OCI-LY7 (cell line): Measurements from ENCODE around the gene SDK2. TPM values are rescaled to one million over a fixed set of nuclear protein-coding genes. Genes with fewer than 3 reads are reported as not detected.

Experiments used
- BruUV-seq: library from RNA; stranded (reverse); fragments of 400-500 nt; replicated peaks from 2 replicates; lab custom pipeline; 2021; lab: Mats Ljungman, UMichigan
- CTCF ChIA-PET: fragments of 300-600 bp; sonication (Branson Sonifier 250); formaldehyde crosslinking; loops from one replicate; lab custom pipeline; 2022; ENCODE audit warnings: antibody characterized with exemption; ENCODE audit not compliant: unreplicated experiment; lab: Charles Lee
- POLR2A ChIA-PET: fragments of 300-600 bp; sonication (Branson Sonifier 250); formaldehyde crosslinking; loops from one replicate; lab custom pipeline; 2022; ENCODE audit warnings: antibody characterized with exemption; lab: Charles Lee
- DNase-seq: peaks from one replicate; pipeline ENCODE4 v3.0.0-alpha.2; 2015; ENCODE audit warnings: low spot score
- H2AFZ ChIP-seq: fragments of 200-600 bp; sonication (generic), shearing (Covaris generic); 2 replicates; pipeline ENCODE4 v1.6.1; 2014; ENCODE audit warnings: mild to moderate bottlenecking, antibody characterized with exemption, low read length, moderate library complexity
- H3K27ac ChIP-seq: fragments of 200-600 bp; sonication (generic); 2 replicates; pipeline ENCODE4 v1.5.1; 2014; ENCODE audit warnings: mixed run types, low read depth, mild to moderate bottlenecking, moderate library complexity, low read length, inconsistent platforms; ENCODE audit not compliant: poor library complexity, severe bottlenecking
- H3K36me3 ChIP-seq: fragments of 200-600 bp; sonication (generic); 2 replicates; pipeline ENCODE4 v1.6.1; 2014; ENCODE audit warnings: mild to moderate bottlenecking, antibody characterized with exemption, low read length, moderate library complexity, mixed read lengths; ENCODE audit not compliant: insufficient read depth
- H3K4me1 ChIP-seq: fragments of 200-600 bp; sonication (generic); 2 replicates; pipeline ENCODE4 v1.5.1; 2014; ENCODE audit warnings: mild to moderate bottlenecking, low read length; ENCODE audit not compliant: insufficient read depth, poor library complexity, severe bottlenecking
- H3K4me2 ChIP-seq: fragments of 200-600 bp; sonication (generic); 2 replicates; pipeline ENCODE4 v1.6.1; 2014; ENCODE audit warnings: mild to moderate bottlenecking, low read length
- H3K4me3 ChIP-seq: fragments of 200-600 bp; sonication (generic); 2 replicates; pipeline ENCODE4 v1.5.1; 2014; ENCODE audit warnings: mild to moderate bottlenecking, low read depth, low read length; ENCODE audit not compliant: poor library complexity, severe bottlenecking
- H3K79me2 ChIP-seq: fragments of 200-600 bp; sonication (generic); 2 replicates; pipeline ENCODE4 v1.6.1; 2016; ENCODE audit warnings: low read depth, mild to moderate bottlenecking, low read length, moderate library complexity, mixed read lengths; ENCODE audit not compliant: insufficient read depth
- H3K9me2 ChIP-seq: fragments of 200-600 bp; sonication (generic); 2 replicates; pipeline ENCODE4 v1.6.1; 2016; ENCODE audit warnings: mild to moderate bottlenecking, low read length, mixed read lengths; ENCODE audit not compliant: insufficient read depth
- H3K9me3 ChIP-seq: fragments of 200-600 bp; sonication (generic); 2 replicates; pipeline ENCODE4 v1.6.1; 2014; ENCODE audit warnings: mild to moderate bottlenecking, mixed run types, low read length, mixed read lengths
- H4K20me1 ChIP-seq: fragments of 200-600 bp; sonication (generic); 2 replicates; pipeline ENCODE4 v1.6.1; 2014; ENCODE audit warnings: mild to moderate bottlenecking, antibody characterized with exemption, low read length, moderate library complexity, mixed read lengths; ENCODE audit not compliant: insufficient read depth
- CTCF ChIP-seq: fragments of 200-600 bp; sonication (generic); conservative IDR thresholded peaks from 2 replicates; pipeline ENCODE4 v1.5.1; 2014; ENCODE audit warnings: mild to moderate bottlenecking, antibody characterized with exemption, low read length, moderate library complexity, mixed read lengths
- EZH2phosphoT487 ChIP-seq: fragments of 200-600 bp; sonication (generic); IDR thresholded peaks from 2 replicates; pipeline ENCODE4 v1.6.1; 2018; ENCODE audit warnings: low read depth, borderline replicate concordance, mild to moderate bottlenecking, mixed run types, antibody characterized with exemption, low read length, moderate library complexity, mixed read lengths
- intact Hi-C: fragments of 100-400 bp; cut with micrococcal nuclease; formaldehyde crosslinking; loops from one replicate; pipeline ENCODE4 v1.10.0; 2022; ENCODE audit not compliant: unreplicated experiment
- total RNA-seq, 2 experiments: library from RNA; depleted of rRNA in 1 of 2; stranded (reverse); fragments of >200 nt in 1 of 2; shearing (Covaris generic) in 1 of 2; gene quantifications; 2 replicates each; pipeline ENCODE4 v1.2.3, GENCODE V29; 2014 to 2022

SDK2 gene
- total RNA-seq, 2 experiments from 2014 or later = 0.32 to 1.8 TPM

DNA sequence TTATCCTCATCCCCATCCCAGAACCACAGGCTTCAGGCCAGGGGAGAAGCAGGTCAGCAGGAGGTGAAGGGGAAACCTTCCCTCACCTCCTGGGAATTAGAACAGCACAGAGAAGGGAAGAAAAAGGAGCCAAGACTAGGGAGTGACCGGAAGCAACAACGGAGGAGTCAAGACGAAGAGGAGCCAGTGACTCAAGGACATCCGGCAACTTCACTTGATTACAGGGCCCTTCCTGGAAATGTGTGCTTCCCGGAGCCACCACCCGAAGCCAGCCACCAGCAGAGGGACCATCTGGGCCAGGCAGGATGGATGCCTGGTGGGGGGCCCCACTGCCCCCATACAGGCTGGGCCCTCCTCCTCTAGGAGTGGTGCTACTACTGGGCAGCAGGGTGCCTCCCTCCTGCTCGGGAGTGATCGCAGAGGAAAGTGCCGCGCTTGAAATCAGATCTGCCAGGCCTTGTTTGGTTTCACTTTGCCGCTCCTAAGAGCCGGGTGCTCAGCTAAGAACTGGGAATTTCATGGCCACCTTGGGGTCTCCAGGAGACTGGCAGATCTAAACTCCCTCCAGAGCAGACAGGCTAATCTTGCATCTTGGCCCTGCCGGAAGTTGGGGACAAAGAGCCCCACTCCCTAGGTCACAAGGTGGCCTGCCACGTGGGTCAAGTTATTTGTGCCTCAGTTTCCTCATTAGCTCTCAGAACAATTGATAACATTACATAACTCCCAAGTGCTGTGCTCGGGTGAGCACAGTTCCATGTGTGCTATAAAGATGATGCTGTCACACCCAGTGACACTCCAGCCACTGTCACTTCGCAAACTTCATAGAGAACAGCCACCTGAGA lies 339.1 kb downstream of the SDK2 start:
- no peaks in the 10 kb centered on the region for H3K79me2 ChIP-seq
- no peaks in the 10 kb centered on the region for H3K4me1 ChIP-seq
- H3K4me2 ChIP-seq = no peak overlapping the region
- intact Hi-C loops = no loop called here
- H3K4me3 ChIP-seq = no peak overlapping the region
- BruUV-seq = no TSS peak
- ChIA-PET POLR2A (no interaction called here), CTCF (no interaction called here)
- no peaks in the 10 kb centered on the region for H4K20me1 ChIP-seq
- TF ChIP-seq EZH2phosphoT487 (no peak), CTCF (no peak)
- H3K36me3 ChIP-seq = no peaks in the 10 kb centered on the region
- no peaks in the 10 kb centered on the region for H3K9me2 ChIP-seq
- H2AFZ ChIP-seq = no peak overlapping the region
- no peak overlapping the region for H3K27ac ChIP-seq
- DNase-seq = no peak
- H3K9me3 ChIP-seq = no peaks in the 10 kb centered on the region

GRCh38 chr17:73304438-73304837 lies 339.8 kb downstream of the SDK2 start:
- H3K4me2 ChIP-seq = no peak overlapping the region
- TF ChIP-seq CTCF (no peak), EZH2phosphoT487 (no peak)
- H3K9me2 ChIP-seq = no peaks in the 10 kb centered on the region
- intact Hi-C loops = no loop called here
- no peak overlapping the region for H3K27ac ChIP-seq
- no peak overlapping the region for H2AFZ ChIP-seq
- no peaks in the 10 kb centered on the region for H3K9me3 ChIP-seq
- no peaks in the 10 kb centered on the region for H3K4me1 ChIP-seq
- no peak for DNase-seq
- no peaks in the 10 kb centered on the region for H4K20me1 ChIP-seq
- no peaks in the 10 kb centered on the region for H3K79me2 ChIP-seq
- no peaks in the 10 kb centered on the region for H3K36me3 ChIP-seq
- H3K4me3 ChIP-seq = no peak overlapping the region
- no TSS peak for BruUV-seq
- CTCF ChIA-PET = no interaction called here
- POLR2A ChIA-PET = interaction anchor here (0.6 to 0.7 kb wide), 2 partner anchors 16 to 576 kb away, joined by 3 read pairs; no protein-coding TSS in a partner anchor

DNA sequence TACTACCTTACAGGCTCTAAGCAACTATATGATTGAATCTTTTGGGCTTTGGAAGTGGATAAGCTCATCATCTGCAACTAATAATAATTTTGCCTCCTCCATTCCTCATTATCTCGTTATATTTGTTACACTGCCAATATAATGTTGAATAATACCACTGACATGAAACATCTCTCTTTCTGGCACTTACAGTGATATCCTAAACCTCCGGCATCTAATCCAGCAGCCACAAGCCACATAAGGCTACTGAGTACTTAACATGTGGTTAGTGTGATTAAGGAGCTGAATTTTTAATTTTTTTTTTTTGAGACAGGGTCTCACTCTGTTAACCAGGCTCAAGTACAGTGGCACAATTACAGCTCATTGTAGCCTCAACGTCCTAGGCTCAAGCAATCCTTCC lies 342.1 kb downstream of the SDK2 start:
- TF ChIP-seq CTCF (no peak), EZH2phosphoT487 (no peak)
- CTCF ChIA-PET = interaction anchor here (0.6 kb wide), 1 partner anchor 1103 kb away, joined by 3 read pairs; no protein-coding TSS in a partner anchor

More for the DNA sequence above, 342.1 kb downstream of the SDK2 start:
- Histone ChIP-seq H3K4me3 (no peak overlapping the region), H3K9me2 (no peaks in the 10 kb centered on the region), H4K20me1 (no peaks in the 10 kb centered on the region), H3K9me3 (no peaks in the 10 kb centered on the region), H3K36me3 (no peaks in the 10 kb centered on the region), H3K4me1 (no peaks in the 10 kb centered on the region), H2AFZ (no peak overlapping the region), H3K27ac (no peak overlapping the region), H3K4me2 (no peak overlapping the region), H3K79me2 (no peaks in the 10 kb centered on the region)
- POLR2A ChIA-PET = no interaction called here
- BruUV-seq = no TSS peak
- intact Hi-C loops = no loop called here
- DNase-seq = no peak
